Stimulated activated naive CD4-positive, alpha-beta T cell treated with Interleukin-2 at 50 U/mL for 16 hours (primary cell): ENCODE measurements around the gene GLB1L2.

Source experiments
- DNase-seq: peaks from one replicate; lab custom pipeline; 2025; lab: John Stamatoyannopoulos, UW

GLB1L2 gene

GRCh38 chr11:134406264-134407185 is 74.7 kb downstream of the GLB1L2 start:
- no peak for DNase-seq

DNA sequence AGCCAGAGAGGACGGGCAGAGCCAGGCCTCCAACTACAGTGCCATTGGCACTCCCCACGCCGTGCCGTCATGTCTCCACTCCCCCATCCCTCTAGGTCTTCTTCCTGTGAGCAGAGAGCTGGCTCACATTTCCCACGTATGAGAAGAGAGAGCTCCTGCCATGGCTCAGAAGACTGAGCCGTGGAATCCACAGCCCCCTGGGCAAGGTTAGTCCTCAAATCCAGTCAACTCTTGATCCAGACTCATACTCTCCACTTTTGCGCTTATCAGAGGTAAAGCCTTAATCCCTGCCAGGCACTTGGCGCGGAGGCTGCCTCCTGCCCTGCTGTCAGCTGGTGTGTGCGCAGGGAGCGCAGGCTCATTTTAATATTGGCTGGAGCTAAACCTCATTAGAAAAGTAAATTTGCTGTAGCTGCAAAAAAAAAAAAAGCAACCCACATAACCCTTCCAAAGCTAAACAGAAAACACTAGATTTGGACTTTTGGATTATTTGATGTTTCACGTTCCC is 75.6 kb downstream of the GLB1L2 start:
- DNase-seq: no peak

- DNase-seq: no peak
These were observed 76.1 kb downstream of the GLB1L2 start for GRCh38 chr11:134407923-134408322.

DNA sequence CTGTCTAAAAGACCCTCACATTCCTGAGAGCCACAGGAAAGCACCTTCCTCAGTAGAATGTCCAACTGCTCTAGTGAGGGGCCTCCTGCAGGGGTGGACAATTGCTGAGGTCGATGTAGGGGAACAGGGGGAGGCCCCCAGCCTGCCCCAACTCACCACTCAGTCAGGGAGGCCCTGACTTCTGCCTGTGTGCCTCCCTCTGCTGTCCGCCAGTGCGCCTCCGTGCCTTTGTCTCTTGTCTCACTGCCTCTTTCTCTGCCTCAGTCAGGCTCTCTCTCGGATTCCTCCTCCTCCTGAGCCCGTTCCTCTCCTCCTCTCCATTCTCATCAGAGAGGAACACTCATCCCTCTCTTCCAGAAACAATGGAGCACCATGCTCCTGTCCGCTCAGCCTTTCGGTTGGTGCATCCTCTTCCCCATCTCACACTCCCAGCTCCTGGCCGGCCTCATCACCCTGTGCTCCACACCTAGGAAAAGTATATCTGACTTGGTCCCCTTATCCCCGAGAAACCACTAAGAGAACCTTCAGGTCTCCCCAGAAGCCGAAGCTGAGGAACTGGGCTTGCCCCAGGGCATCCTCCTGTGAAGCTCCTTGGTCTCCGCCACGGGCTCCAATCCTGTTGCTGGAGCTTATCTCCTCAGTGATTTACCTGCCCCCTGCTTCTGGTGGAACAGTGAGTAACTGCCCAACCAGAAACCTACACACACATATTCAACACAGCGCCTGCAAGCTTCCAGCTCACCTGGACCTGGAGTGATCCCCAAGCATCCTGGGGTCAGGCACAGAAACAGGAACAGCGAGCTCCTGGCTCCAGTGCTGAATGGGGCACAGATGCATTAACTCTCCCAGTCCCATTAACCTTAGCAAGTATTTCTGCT is 78.0 kb downstream of the GLB1L2 start:
- no peak for DNase-seq

- DNase-seq: no peak
These were observed 79.0 kb downstream of the GLB1L2 start for GRCh38 chr11:134410766-134411165.

DNA sequence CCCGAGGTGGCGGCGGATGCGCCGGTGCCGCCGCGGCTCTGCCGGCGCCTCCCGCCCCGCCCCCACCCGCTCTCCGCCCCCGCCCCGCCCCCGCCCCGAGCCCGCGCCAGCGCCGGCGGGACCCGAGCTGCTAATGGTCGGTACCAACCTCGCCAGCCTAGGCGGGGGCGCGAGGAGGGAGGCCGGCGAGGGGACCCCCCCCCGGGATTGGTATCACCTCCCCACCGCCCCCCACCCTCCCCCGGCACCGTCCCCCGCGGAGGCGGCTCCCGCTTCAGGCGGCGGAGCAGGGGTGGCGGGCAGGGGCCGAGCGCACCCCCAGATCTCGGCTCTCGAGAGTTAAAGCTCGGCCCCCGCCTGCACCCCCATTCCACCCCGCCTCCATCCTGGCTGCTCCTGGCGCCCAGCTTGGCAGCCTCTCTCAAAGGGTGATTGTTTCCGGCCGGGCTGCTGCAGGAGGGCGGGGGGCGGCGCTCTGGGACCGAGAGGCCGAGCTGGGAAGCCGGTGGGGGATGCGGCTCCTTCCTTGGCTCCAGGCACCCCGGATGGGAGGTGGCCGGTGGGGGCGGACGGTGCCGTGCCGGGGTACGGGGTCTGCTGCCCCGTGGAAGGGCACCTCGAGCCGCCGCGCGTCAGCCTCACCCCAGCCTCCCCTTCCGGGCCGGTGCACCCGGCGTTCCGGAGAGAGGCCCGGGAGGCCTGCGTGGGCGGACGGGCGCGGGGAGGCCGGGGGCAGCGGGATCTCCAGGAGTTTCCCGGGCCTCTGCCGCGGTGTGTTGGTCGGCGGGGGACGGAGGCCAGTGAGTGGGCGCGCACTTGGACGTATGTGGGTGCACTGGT is 80.6 kb downstream of the GLB1L2 start, which contains the start of gene B3GAT1:
B3GAT1 (minus strand) TSS at position 40 of the 840 bp plus-strand sequence. CDS start 24,583 bp downstream, outside the sequence.
- no peak for DNase-seq

GRCh38 chr11:134413043-134413825 is 81.4 kb downstream of the GLB1L2 start:
- DNase-seq: no peak

DNA sequence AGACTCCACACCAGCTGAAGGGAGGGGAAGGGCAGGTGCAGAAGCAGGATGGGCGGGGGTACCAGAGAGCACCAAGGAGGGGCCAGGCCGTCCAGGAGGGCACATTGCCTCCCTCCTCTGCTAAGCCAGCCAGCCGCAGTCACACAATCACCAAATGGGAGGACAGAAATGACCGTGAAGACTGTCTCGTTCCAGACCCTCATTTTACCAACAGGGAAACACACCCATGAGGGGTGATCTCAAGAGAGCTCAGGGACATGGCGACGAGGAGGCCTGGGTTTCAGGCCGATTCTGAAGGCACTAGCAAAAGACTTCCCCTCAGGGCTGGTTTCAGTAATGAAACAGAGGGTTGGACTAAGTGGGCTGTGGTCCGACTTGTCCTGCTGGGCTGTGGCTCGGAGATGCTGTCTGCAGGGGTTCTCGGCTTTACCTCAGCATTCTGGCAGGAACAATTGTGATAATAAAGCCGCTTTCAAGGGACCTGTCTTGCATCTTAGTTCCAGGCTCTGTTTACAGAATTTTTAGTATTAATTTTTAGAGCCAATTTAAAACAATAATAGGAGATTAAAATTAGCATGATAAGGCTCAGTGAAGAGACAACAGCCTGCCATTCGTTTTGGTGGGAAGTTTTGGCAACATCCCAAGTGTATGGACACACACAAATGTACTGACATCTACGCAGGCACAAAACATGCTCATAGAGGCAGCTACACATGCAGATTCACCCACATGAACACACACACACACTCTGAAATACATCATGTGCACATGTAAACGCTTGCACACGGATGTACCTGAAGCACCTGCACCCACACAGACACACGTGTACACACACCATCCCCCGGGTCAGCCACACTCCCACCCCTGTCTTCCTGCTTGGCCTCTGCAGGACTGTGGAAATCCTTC is 82.3 kb downstream of the GLB1L2 start:
- no peak for DNase-seq

DNA sequence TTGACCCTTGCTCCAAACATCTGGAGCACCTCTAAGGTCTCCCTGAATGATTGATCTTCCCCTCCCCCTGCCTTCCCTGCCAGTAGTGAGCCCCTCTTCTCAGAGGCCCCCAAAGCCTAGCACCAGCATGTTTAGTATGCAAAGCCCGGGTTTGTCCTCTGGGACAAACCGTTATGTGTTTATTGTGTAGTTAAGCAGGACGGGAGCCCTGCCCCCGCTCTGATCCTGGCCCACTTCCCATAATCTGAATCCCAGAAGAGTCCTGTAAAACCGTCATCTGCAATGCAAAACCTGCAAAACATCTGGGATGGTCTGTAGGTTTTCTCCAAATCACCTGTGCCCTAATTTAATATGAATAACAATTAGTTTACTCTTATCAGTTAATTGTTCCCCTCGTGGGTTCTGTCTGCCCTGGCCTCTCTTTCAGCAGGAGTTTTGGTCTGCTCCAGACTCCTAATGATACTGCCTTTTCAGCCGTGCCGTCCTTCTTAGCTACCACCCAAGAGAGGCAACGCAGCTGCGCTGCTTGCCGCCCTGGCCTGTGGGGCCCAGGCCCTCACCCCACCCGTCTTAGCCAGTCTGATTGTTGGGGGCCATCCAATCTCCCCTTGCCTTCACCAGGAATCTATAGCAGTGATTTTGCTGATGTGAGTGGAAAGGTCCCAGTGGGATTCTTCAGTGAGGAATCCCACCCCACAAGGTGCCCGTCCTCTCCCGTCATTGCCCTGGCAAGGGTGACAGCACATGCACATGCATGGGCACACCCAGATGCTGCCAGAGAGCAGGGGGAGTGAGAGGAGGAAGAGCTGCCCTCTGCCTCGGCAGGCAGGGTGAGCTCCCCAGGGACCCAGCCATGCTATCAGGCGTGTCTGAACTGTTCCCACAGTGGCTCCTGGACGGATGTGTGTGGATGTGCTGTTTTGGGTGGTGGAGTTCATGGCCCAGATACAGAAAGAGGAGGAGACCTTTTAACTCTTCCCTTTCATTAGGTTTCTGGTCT is 83.3 kb downstream of the GLB1L2 start:
- DNase-seq: no peak

DNA sequence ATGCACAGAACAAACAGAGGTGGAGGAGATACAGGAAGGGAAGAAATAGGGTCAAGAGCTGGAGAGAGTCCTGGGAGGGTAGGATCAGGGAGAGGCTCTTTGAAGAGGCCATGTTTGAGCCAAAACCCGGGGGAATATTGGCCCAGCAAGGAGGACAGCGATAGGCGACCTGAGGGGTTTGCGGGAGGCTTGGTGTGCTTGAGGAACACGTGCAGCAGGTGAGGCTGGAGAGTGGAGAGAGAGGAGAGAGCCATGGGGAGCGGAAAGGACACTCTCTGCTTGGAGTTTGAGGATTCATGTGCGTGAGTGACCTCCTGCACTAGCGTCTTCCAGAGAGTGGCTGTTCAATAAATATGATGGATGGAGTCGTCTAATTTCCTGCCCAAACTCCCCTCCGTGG is 84.9 kb downstream of the GLB1L2 start:
- no peak for DNase-seq

DNA sequence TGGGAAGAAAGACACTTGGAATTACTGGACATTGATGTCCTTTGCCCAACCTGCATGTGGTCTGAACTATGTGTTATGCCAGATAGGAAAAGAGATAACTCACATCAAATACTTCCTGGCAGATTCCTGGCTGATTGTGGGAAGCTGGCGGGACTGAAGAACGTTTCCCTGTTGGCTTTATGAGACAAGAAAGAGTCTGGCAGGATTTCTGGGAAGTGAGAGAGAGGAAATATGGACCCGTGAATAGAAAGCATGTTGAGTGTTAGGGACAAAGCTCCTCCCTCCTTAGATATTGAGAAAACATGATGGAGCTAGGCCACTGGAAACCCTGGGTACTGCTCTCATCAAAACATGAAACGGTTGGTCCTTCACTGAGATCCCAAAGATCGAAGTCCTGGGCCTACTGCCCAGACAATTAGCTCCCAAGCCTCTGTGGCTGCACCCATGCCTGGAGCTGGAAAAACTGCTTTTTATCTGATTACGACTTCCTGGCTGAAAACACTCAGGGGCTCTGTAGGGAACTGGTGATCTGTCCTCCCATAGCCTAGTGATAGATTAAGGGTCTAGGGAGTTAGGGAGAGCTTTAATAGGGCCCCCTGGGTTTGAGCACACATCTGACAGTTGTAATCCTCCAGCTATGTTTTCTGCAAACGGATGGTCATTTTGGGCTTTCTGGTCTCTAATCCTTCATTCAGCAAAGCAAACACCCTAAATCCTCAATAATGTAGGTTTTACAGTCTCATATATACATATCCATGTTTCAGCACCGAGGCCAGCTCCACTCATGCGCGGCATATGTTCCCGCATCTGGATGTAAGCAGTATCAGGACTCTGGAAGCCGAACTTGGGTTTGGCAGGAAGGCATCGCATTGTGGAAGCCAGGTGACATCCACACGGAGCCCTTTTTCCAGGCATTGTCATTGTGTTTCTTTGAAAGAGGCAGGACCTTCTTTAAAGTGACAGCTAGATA is 86.4 kb downstream of the GLB1L2 start:
- DNase-seq: no peak

DNA sequence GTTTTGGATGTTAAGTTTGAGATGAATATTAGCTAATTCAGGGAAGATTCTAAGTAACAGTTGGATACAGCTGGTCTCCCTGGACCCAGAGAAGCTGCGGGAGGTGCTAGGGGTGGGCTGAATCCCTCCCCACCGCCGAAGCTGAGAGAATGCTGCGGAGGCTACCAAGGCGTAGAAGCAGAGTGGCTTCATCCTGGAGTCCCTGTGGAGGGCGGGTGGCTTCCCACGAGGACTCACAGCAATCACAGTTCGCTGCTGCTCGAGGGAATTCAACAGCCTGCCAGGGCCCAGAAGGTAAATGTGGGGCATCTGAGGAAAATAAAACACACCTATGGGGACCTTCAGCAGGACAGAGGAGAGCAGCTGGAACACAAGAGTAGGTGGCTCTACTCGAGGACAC is 91.3 kb downstream of the GLB1L2 start:
- DNase-seq: no peak

DNA sequence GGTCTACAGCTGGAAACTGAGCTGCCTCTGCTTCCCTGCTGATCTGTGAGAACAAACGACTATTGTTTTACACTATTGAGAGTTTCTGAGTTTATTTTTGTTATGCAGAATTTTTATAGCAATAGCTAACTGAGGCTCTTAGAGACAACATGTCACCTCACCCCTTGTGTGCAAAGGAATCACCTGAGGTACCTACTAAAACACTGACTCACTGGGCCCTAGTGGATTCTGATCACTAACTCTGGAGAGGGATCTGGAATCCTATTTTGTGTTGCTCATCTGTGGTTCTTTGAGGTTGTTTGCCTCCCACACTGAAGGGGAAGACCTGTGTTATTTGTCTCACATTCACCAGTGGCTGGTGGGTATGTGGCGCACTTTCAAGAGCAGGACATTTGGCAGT is 93.6 kb downstream of the GLB1L2 start:
- no peak for DNase-seq
